Measurements from ENCODE around the gene NOTCH2NLA. TPM values are rescaled to one million over a fixed set of nuclear protein-coding genes. Genes with fewer than 3 reads are reported as not detected.
"Not testable (repeated sequence)": the region's sequence is repeated elsewhere in the genome, so short reads cannot be mapped to it uniquely, and the experiment has no call there.

NOTCH2NLA gene
- total RNA-seq (2014; rRNA removed; shearing (Covaris generic); ENCODE audit: low replicate concordance), result 34.2 and 34.5 TPM in 2 replicates

DNA sequence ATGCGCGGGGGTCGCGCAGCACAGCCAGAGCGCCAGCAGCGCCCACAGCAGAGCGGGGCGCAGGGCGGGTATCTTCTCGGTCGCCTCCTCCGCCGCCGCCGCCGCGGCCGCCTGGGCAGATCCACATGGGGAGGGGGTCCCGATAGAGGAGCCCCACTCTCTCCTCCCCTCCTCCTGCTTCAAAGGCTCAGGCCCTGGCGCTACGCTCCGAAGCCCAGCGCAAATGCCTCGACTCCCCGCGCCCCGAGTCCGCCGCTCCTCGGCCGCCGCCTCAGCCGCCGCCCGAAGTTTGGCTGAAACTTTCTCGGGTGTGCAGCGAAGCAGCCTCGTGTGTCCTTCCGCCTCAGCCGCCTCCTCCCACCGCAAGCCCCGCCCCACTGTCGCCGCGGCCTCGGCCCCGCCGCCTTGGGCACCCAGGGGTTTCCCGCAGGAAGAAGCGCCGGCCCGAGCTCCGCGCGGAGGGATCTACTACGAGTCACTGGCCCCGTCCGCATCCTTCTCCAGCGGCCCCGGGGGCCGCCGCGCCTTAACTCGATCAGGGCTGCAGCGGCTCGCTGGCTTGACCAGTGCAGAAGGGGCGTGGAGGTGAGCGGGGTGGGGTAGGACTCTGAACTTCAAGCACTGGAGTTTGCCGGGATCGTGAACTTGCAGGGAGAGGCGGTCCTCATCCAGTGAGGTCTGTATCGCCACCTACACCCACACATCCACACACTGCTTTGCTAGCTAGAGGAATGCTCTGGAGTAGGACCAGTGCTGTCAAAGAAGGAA, at the start of gene NOTCH2NLA:
Gene NOTCH2NLA, minus strand, starts transcription at position 312 of the 768 bp plus-strand sequence. CDS start 39,684 bp downstream, outside the sequence.
- DNase-seq (ENCODE audit: low read depth); in situ Hi-C loops (cut with HindIII; ENCODE audit: low pct_unique_long_range_greater_than_20kb, low sequenced_read_pairs): not testable (repeated sequence)

- DNase-seq (ENCODE audit: low read depth); in situ Hi-C loops (cut with HindIII; ENCODE audit: low pct_unique_long_range_greater_than_20kb, low sequenced_read_pairs): not testable (repeated sequence)
Measured at GRCh38 chr1:146278346-146278745, 49.5 kb upstream of the NOTCH2NLA start.

DNA sequence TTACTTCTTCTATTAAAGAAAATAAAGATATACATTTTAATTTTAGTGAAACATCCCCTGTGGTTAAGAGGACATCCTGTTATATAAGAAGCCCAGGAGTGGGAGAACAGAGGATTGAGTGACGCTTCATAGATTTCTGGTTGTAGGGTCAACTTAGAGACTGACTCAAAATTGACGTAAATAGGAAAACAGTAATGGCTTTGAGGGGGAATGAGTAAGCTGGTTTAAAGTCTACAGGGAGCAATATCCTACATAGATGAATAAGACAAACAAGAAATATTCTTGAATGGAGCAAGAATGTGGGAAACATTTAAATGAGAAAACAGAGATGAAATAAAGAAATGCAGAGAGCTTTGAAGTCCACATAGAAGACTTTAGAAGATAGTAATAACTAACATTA, 48.3 kb upstream of the NOTCH2NLA start:
- in situ Hi-C loops (cut with HindIII; ENCODE audit: low pct_unique_long_range_greater_than_20kb, low sequenced_read_pairs); DNase-seq (ENCODE audit: low read depth): not testable (repeated sequence)

DNA sequence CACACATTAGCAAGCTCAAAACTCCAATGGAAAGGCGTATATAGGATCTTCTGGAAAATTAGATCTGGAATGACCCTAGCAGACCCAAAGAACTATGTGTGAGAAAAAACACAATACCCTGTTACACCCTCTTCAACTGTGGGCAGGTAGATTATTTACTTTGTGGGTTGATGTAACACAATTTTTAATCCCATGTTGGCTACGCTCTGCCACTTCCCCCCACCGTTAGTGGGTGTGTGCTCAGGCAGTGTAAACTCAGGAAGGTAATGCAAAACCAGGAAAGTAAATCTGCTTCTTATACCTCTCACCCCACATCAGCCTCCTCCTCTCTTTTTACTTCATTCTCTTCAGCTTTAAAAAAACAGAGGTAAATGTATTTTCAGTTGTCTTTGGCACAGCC, 45.3 kb upstream of the NOTCH2NLA start:
- DNase-seq (ENCODE audit: low read depth); in situ Hi-C loops (cut with HindIII; ENCODE audit: low pct_unique_long_range_greater_than_20kb, low sequenced_read_pairs): not testable (repeated sequence)

DNA sequence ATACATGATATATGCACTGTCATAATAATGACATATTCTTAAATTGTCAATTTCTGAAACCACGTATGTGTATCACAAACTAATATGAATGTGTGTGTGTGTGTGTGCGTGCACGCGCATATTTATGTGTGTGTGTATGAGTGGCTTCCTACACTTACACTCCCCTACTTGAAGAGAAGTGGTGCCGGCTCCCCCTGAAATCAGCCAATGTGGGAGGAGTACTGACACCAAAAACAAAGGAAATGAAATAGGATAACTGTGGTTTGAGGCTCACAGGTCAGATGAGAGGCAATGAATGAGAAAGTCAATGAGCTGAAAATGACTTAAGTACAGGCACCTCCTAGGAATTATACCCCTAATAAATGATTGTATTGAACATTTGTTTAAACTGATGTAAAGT, 44.4 kb upstream of the NOTCH2NLA start:
- in situ Hi-C loops (cut with HindIII; ENCODE audit: low pct_unique_long_range_greater_than_20kb, low sequenced_read_pairs); DNase-seq (ENCODE audit: low read depth): not testable (repeated sequence)

- DNase-seq (ENCODE audit: low read depth); in situ Hi-C loops (cut with HindIII; ENCODE audit: low pct_unique_long_range_greater_than_20kb, low sequenced_read_pairs): not testable (repeated sequence)
Measured at GRCh38 chr1:146272734-146273133, 43.9 kb upstream of the NOTCH2NLA start.

GRCh38 chr1:146271977-146272376, 43.2 kb upstream of the NOTCH2NLA start:
- in situ Hi-C loops (cut with HindIII; ENCODE audit: low pct_unique_long_range_greater_than_20kb, low sequenced_read_pairs); DNase-seq (ENCODE audit: low read depth): not testable (repeated sequence)

DNA sequence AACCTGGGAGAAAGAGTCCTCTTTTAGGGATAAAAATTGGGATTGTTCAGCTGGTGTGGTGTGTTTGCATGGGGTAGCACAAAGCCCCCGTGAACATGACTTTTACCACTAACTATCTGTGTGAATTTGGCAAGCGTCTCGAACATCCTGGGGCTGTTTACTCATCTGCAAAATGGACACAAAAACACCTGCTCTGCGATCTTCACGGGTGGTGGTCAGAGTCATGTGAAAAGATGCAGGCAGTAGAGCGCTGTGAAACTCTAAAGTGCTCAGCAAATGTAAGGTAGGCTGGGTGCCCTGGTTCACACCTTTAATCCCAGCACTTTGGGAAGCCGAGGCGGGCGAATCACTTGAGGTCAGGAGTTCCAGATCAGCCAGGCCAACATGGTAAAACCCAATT, 41.3 kb upstream of the NOTCH2NLA start:
- in situ Hi-C loops (cut with HindIII; ENCODE audit: low pct_unique_long_range_greater_than_20kb, low sequenced_read_pairs); DNase-seq (ENCODE audit: low read depth): not testable (repeated sequence)

GRCh38 chr1:146266179-146266748, 37.4 kb upstream of the NOTCH2NLA start:
- DNase-seq (ENCODE audit: low read depth); in situ Hi-C loops (cut with HindIII; ENCODE audit: low pct_unique_long_range_greater_than_20kb, low sequenced_read_pairs): not testable (repeated sequence)

GRCh38 chr1:146264761-146265160, 35.9 kb upstream of the NOTCH2NLA start:
- in situ Hi-C loops (cut with HindIII; ENCODE audit: low pct_unique_long_range_greater_than_20kb, low sequenced_read_pairs); DNase-seq (ENCODE audit: low read depth): not testable (repeated sequence)

- DNase-seq (ENCODE audit: low read depth); in situ Hi-C loops (cut with HindIII; ENCODE audit: low pct_unique_long_range_greater_than_20kb, low sequenced_read_pairs): not testable (repeated sequence)
Measured at GRCh38 chr1:146260006-146260730, 31.3 kb upstream of the NOTCH2NLA start.

- in situ Hi-C loops (cut with HindIII; ENCODE audit: low pct_unique_long_range_greater_than_20kb, low sequenced_read_pairs), result not testable (repeated sequence)
Measured at GRCh38 chr1:146257992-146258552, 29.3 kb upstream of the NOTCH2NLA start.

GRCh38 chr1:146254569-146255197, 25.9 kb upstream of the NOTCH2NLA start:
- DNase-seq (ENCODE audit: low read depth); in situ Hi-C loops (cut with HindIII; ENCODE audit: low pct_unique_long_range_greater_than_20kb, low sequenced_read_pairs): not testable (repeated sequence)

More at GRCh38 chr1:146257992-146258552, 29.3 kb upstream of the NOTCH2NLA start:
- DNase-seq (ENCODE audit: low read depth), result not testable (repeated sequence)

DNA sequence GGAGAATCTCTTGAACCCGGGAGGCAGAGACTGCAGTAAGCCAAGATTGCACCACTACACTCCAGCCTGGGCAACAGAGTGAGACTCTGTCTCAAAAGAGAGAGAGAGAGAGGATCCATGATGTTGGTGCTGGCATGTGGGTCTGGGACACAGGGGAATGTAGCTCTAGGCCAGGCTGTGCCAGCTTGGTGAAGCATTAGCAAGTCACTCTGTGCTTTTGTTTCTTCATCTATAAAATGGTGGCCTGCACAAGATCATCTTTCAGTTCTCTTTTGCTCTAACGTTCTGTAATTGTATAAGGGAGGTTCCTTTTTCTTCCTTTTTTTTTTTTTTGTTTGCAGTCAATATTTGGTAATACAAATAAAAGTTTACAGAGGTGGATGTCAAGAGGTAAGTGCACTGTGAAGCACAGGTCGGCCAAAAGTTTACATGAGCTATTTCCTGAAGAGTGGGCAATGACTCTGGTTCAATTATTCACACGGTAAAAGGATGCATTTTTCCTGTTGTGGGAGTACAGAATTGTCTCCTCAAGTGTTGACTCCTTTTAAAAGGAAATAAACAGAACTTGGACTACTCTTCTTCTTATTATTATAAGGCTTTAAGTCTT, 24.5 kb upstream of the NOTCH2NLA start:
- in situ Hi-C loops (cut with HindIII; ENCODE audit: low pct_unique_long_range_greater_than_20kb, low sequenced_read_pairs); DNase-seq (ENCODE audit: low read depth): not testable (repeated sequence)

- in situ Hi-C loops (cut with HindIII; ENCODE audit: low pct_unique_long_range_greater_than_20kb, low sequenced_read_pairs); DNase-seq (ENCODE audit: low read depth): not testable (repeated sequence)
Measured at GRCh38 chr1:146251523-146251922, 22.7 kb upstream of the NOTCH2NLA start.

DNA sequence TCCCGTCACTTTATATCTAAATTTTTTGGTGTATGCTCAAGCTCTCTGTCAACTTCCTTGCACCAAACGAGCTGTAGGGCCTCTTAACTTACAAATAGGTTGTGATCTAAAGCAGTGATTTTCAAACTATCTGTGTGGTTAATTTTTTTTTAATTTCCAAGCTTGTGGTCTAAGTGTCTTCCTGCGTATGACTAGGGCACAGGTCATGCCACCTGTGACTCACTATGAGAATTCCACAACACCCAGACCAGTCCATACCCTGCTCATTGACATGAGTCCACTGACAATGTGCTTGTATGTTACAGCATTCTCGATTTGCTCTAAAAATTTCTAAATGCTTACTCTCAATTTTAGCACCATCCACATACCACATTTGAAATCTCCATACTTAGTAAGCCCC, 19.8 kb upstream of the NOTCH2NLA start:
- DNase-seq (ENCODE audit: low read depth); in situ Hi-C loops (cut with HindIII; ENCODE audit: low pct_unique_long_range_greater_than_20kb, low sequenced_read_pairs): not testable (repeated sequence)

DNA sequence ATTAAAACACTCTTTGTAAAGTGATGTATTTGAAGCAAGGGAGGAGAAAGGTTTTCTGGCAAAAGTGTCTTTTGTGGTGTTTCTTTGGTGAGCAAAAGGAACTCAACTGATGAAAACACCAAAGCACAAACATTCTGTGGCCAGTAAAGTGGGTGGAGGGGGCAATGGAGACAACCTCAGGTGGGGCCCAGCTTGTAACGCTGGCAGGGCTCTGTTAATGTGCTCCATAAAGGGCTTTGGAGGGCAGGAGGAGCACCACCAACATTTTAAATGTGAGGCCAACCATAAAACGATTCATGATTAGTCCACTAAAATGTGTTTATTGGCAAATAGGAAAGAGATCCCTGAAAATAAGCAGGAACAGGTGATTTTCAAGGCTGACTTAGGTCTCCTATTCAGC, 7.8 kb upstream of the NOTCH2NLA start:
- in situ Hi-C loops (cut with HindIII; ENCODE audit: low pct_unique_long_range_greater_than_20kb, low sequenced_read_pairs), result not testable (repeated sequence)

More for the DNA sequence above, 7.8 kb upstream of the NOTCH2NLA start:
- DNase-seq (ENCODE audit: low read depth), result not testable (repeated sequence)

All from Caki2 (cell line).